Skeletal muscle tissue (tissue), 4 donors: ENCODE data around the gene BTC. TPM values are rescaled to one million over a fixed set of nuclear protein-coding genes. Genes with fewer than 3 reads are reported as not detected.
"Not testable (repeated sequence)": the region's sequence is repeated elsewhere in the genome, so short reads cannot be mapped to it uniquely, and the experiment has no call there.

ENCODE experiments used
- H3K27ac ChIP-seq: one replicate; pipeline ENCODE4 v1.7.0; 2013; ENCODE audit warnings: mild to moderate bottlenecking, low read depth, low read length, inconsistent platforms
- H3K27me3 ChIP-seq, 3 donors: one replicate each; pipeline ENCODE4 v1.7.0; 2013; ENCODE audit warnings: low read length in 3 of 3; ENCODE audit not compliant: control insufficient read depth in 3 of 3, insufficient read depth in 3 of 3
- H3K36me3 ChIP-seq, 3 donors: one replicate each; pipeline ENCODE4 v1.7.0; 2013; ENCODE audit warnings: low read length in 3 of 3; ENCODE audit not compliant: control insufficient read depth in 3 of 3, insufficient read depth in 3 of 3
- H3K4me1 ChIP-seq, 3 donors: one replicate each; pipeline ENCODE4 v1.7.0; 2013; ENCODE audit warnings: low read length in 3 of 3, mild to moderate bottlenecking in 3 of 3; ENCODE audit not compliant: control insufficient read depth in 3 of 3, insufficient read depth in 3 of 3
- H3K4me3 ChIP-seq, 3 donors: one replicate each; pipeline ENCODE4 v1.7.0; 2013; ENCODE audit warnings: low read length in 3 of 3
- H3K9ac ChIP-seq, 3 donors: one replicate each; pipeline ENCODE4 v1.7.0; 2013; ENCODE audit warnings: low read length in 3 of 3, mild to moderate bottlenecking in 3 of 3, moderate library complexity in 2 of 3, low read depth in 1 of 3
- H3K9me3 ChIP-seq, 3 donors: one replicate each; pipeline ENCODE4 v1.7.0; 2013; ENCODE audit warnings: low read length in 3 of 3; ENCODE audit not compliant: control insufficient read depth in 3 of 3
- total RNA-seq: library from RNA; depleted of rRNA; stranded (reverse); fragments of >200 nt; gene quantifications from one replicate; pipeline ENCODE4 v1.2.3, GENCODE V29; 2014
- donor health status: Osteomylitis.

BTC gene
- total RNA-seq, result 3.1 TPM

- Histone ChIP-seq H3K4me3 (peak within 1 kb of the TSS; percentile 60 to 71 (median 66)), H3K4me1 (peaks cover 0 to 5% (median 2%) of the 10 kb centered on the region in 3 donors), H3K9ac (peak within 1 kb of the TSS; percentile 61 to 73 (median 65)), H3K9me3 (no peaks in the 10 kb centered on the region), H3K27me3 (peaks cover 8 to 15% (median 11%) of the 10 kb centered on the region in 3 donors), H3K27ac (no peak within 1 kb of the TSS), H3K36me3 (no peaks in the 10 kb centered on the region)
These were observed at the start of gene BTC for GRCh38 chr4:74794382-74795010. Gene BTC (minus strand): TSS chr4:74794523. CDS start chr4:74794325, 198 bp downstream.

- H3K36me3 ChIP-seq, result no peaks in the 10 kb centered on the region
- no peaks in the 10 kb centered on the region for H3K4me1 ChIP-seq
- no peak overlapping the region for H3K27ac ChIP-seq
- peaks cover 0 to 2% (median 0%) of the 10 kb centered on the region in 3 donors for H3K27me3 ChIP-seq
- no peaks in the 10 kb centered on the region for H3K9me3 ChIP-seq
- H3K9ac ChIP-seq, result no peak overlapping the region
- no peak overlapping the region for H3K4me3 ChIP-seq
These were observed 46.7 kb upstream of the BTC start for GRCh38 chr4:74840936-74841509.

GRCh38 chr4:74838746-74839370 is 44.5 kb upstream of the BTC start:
- Histone ChIP-seq H3K36me3 (no peaks in the 10 kb centered on the region), H3K9ac (no peak overlapping the region), H3K27ac (no peak overlapping the region), H3K4me1 (no peaks in the 10 kb centered on the region), H3K9me3 (no peaks in the 10 kb centered on the region), H3K4me3 (no peak overlapping the region), H3K27me3 (peaks cover 0 to 2% (median 0%) of the 10 kb centered on the region in 3 donors)

- no peak overlapping the region for H3K27ac ChIP-seq
- no peak overlapping the region for H3K4me3 ChIP-seq
- H3K4me1 ChIP-seq, result no peaks in the 10 kb centered on the region
- H3K9me3 ChIP-seq, result peaks cover 0 to 2% (median 2%) of the 10 kb centered on the region in 3 donors
- H3K9ac ChIP-seq, result no peak overlapping the region
- H3K36me3 ChIP-seq, result no peaks in the 10 kb centered on the region
- H3K27me3 ChIP-seq, result no peaks in the 10 kb centered on the region
These were observed 36.6 kb upstream of the BTC start for GRCh38 chr4:74830928-74831327.

- Histone ChIP-seq H3K9ac (no peak overlapping the region), H3K4me3 (no peak overlapping the region), H3K9me3 (no peaks in the 10 kb centered on the region), H3K4me1 (no peaks in the 10 kb centered on the region), H3K27me3 (peaks cover 0 to 3% (median 0%) of the 10 kb centered on the region in 3 donors), H3K27ac (no peak overlapping the region), H3K36me3 (no peaks in the 10 kb centered on the region)
These were observed 28.9 kb upstream of the BTC start for GRCh38 chr4:74823194-74823593.

GRCh38 chr4:74822603-74823002 is 28.3 kb upstream of the BTC start:
- Histone ChIP-seq H3K4me1 (no peaks in the 10 kb centered on the region), H3K27ac (no peak overlapping the region), H3K9ac (no peak overlapping the region), H3K36me3 (no peaks in the 10 kb centered on the region), H3K4me3 (no peak overlapping the region), H3K9me3 (no peaks in the 10 kb centered on the region), H3K27me3 (peaks cover 0 to 3% (median 0%) of the 10 kb centered on the region in 3 donors)

- peaks cover 0 to 3% (median 0%) of the 10 kb centered on the region in 3 donors for H3K27me3 ChIP-seq
- no peaks in the 10 kb centered on the region for H3K9me3 ChIP-seq
- no peaks in the 10 kb centered on the region for H3K36me3 ChIP-seq
- no peak overlapping the region for H3K27ac ChIP-seq
- no peaks in the 10 kb centered on the region for H3K4me1 ChIP-seq
- H3K4me3 ChIP-seq, result no peak overlapping the region
- H3K9ac ChIP-seq, result no peak overlapping the region
These were observed 27.2 kb upstream of the BTC start for GRCh38 chr4:74821541-74821940.

- H3K4me1 ChIP-seq, result no peaks in the 10 kb centered on the region
- no peaks in the 10 kb centered on the region for H3K9me3 ChIP-seq
- no peak overlapping the region for H3K4me3 ChIP-seq
- H3K9ac ChIP-seq, result no peak overlapping the region
- no peaks in the 10 kb centered on the region for H3K27me3 ChIP-seq
- H3K27ac ChIP-seq, result no peak overlapping the region
- H3K36me3 ChIP-seq, result no peaks in the 10 kb centered on the region
These were observed 19.7 kb upstream of the BTC start for GRCh38 chr4:74814052-74814451.

- not testable (repeated sequence) for H3K9me3 ChIP-seq, H3K4me1 ChIP-seq, H3K27me3 ChIP-seq, H3K27ac ChIP-seq, H3K36me3 ChIP-seq, H3K9ac ChIP-seq, H3K4me3 ChIP-seq
These were observed 17.7 kb upstream of the BTC start for GRCh38 chr4:74812056-74812455.

GRCh38 chr4:74805601-74806000 is 11.3 kb upstream of the BTC start:
- Histone ChIP-seq H3K9me3 (no peaks in the 10 kb centered on the region), H3K4me3 (no peak overlapping the region), H3K27me3 (no peaks in the 10 kb centered on the region), H3K27ac (no peak overlapping the region), H3K4me1 (no peaks in the 10 kb centered on the region), H3K36me3 (no peaks in the 10 kb centered on the region), H3K9ac (no peak overlapping the region)
